A172 (cell line): Measurements from ENCODE around the gene RPLP2. TPM values are rescaled to one million over a fixed set of nuclear protein-coding genes. Genes with fewer than 3 reads are reported as not detected.

Experiments
- DNase-seq: peaks from one replicate; pipeline ENCODE4 v3.0.0-alpha.2; 2015; ENCODE audit warnings: low spot score
- total RNA-seq: library from RNA; depleted of rRNA; stranded (reverse); fragments of >200 nt; shearing (Covaris generic); gene quantifications from 2 replicates; pipeline ENCODE4 v1.2.3, GENCODE V29; 2014

The RPLP2 gene
- total RNA-seq, 1 experiment from 2014 or later: 585 TPM

- no peak for DNase-seq
Observed at GRCh38 chr11:773830-774229, 35.9 kb upstream of the RPLP2 start.

DNA sequence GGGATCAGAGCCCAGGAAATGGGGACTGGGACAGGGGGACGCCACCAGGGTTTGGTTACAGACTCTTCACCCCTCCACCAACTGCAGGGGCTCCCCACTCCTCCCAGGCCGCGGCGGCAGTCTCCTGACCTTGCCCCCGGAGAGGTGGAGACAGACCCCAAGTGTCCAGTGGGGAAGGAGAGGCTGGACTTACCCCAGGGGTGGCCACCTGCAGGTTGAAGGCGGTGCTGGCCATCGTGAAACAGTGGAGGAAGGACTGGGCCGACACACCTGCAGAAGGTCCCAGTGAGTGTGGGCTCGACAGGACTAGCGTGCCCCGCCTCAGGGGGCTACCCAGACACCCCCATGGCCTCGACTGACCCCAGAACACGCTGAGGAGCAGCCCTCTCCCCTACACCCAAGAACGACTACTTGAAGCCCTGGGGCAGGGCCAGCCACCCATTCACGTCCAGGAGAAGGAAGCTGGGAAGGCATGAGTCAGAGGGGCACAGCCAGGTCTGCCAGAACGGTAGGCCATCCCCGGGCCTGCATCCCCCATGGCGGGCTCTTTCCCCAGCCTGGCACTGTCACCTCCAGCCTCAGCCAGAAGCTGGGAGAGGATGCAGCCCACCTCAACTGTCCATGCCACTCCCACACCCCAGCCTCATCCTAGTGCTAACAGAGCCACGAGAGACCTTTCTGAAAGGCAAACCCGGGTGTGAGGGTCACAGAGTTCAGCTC, 34.7 kb upstream of the RPLP2 start:
- peak; percentile 66 for DNase-seq

DNA sequence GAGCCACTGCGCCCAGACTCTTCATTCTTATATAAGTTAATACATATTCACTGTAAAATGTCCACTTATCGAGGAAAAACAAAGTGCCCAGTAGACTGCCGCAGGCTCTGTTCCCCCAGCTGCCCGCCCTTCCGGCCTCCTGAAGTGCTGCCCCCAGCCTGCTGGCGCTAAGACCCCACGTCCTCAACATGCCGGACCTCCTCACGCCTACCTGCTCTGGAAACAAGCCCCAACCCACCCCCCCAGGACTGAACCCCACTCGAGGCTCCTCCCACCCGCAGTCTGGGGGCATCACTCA, 33.6 kb upstream of the RPLP2 start:
- no peak for DNase-seq

DNA sequence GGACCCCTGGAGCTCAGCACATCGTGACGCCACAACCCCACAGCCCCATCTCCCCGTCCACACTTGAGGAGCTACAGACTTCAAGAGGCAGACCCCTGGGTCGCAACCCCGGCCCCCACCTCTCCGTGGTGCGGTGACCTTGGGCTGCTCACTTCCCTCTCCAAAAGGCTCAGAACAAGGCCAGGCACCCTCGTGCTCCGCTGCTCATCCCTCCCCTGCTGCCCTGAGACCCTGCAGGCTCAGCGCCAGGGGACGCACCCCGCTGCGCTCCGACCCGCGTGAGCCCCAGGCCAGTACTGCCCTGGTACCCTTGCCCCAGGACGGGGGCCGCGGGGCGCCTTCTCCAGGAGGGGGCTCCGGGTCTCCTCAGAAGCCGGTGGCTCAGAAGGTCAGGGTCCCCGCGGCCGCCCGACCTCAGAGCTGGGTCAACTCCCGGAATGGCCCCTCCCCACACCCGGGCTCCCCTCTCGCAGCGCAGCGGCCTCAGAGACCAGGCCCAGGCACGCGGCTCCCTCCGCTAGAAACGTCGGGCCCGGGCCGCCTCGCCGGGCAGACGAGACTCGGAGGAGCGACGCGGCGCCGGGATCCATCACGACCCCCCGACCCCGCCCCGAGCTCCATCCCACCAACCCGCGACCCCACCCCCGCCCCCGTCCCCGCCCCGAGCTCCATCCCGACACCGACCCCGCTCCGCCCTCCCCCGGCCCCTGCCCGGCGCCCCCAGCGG, 33.0 kb upstream of the RPLP2 start:
- no peak for DNase-seq

GRCh38 chr11:777288-778255, 32.2 kb upstream of the RPLP2 start, which contains the start of gene GATD1:
Gene GATD1, minus strand, starts transcription at chr11:777487. Its CDS starts 25 bp downstream, at chr11:777462.
- peak; percentile 77 for DNase-seq

GRCh38 chr11:778976-779954, 30.5 kb upstream of the RPLP2 start:
- no peak for DNase-seq

DNA sequence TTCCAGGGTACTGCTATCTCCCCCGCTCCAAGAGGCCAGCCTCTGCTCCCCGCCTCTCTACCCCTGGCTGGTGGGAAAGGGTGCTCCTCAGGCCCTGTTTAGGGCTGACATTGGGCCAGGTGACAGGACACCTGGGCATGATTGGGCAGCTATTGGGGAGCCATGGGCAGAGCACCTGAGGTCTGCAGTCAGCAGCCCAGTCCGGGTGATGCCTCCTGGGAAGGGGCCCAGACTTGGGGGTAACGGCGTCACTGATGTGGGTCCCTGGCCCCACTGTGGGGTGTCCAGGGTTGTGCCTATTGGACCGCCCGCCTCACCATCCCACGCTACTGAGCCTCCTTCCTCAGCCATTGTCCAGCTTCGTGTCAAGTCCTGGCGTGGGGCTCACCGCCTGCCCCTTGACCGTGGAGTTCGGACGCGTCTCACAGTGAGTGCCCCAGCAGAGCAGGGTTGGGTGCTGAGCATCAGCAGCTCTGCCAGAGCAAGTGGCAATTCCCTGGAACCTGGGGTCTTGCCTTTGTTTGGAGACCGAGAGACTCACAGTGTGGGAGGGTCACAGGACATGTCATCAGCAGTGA, 29.7 kb upstream of the RPLP2 start:
- DNase-seq: no peak

DNA sequence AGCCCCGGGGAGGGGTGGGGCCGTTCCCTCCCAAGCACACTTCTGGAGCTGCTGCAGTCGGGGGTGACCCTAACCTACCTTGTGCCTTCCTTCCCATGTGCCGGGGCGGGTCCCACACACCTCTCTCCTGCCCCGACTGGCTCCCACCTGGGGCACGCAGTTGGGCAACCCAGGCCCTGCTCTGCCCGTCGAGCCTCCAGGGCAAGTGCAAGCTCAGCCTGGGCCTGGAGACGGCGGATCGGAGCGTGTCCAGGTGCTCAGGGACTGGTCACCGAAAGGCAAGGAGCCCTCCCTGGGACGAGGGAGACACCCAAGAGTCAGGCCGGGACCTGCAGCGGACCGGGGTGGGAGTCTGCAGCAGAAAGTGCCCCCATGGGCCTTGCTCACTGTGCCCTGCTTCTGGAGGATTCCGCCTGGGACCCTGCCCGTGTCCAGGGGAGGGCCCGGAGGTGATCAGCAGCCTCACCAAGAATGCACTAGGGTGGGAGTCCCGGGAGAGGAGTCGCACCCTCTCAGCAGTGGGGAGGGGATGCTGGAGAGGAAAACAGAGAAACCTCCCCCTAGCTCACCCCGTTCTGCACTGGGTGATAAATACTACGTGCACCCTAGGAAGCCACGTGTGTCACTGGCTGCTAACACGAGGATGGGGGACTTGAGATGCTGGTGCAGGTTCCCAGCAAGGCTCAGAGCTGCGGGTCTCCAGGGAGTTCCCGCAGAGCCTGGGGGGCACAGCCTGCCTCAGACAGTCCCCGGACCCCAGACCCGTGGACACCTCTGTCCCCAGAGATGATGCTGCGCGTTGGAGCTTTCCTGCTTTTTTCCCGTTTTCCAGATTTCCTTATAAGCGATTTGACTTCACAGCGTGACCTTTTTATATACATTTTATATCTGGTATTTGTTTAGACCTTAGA, 27.2 kb upstream of the RPLP2 start:
- no peak for DNase-seq

DNA sequence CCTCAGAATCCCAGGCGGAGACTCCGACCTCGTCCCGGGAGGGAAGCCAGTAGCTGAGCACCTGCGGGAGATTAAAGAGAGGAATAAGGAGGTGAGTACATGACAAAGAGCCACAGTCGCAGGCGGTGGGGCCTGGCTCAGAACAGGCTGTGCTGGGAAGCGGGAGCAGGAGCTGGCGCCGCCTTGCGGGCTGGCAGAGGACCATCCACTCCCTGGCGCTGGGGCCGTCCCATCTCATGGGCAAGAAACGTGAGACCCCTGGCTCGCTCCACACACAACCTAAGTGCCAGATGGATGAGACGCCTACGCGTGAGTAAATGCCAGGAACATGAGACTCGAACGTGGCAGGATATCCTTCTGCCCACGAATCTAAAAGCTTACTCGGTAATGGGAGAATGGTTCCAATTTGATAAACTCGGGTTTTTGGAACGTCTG, 26.2 kb upstream of the RPLP2 start:
- DNase-seq: no peak

DNA sequence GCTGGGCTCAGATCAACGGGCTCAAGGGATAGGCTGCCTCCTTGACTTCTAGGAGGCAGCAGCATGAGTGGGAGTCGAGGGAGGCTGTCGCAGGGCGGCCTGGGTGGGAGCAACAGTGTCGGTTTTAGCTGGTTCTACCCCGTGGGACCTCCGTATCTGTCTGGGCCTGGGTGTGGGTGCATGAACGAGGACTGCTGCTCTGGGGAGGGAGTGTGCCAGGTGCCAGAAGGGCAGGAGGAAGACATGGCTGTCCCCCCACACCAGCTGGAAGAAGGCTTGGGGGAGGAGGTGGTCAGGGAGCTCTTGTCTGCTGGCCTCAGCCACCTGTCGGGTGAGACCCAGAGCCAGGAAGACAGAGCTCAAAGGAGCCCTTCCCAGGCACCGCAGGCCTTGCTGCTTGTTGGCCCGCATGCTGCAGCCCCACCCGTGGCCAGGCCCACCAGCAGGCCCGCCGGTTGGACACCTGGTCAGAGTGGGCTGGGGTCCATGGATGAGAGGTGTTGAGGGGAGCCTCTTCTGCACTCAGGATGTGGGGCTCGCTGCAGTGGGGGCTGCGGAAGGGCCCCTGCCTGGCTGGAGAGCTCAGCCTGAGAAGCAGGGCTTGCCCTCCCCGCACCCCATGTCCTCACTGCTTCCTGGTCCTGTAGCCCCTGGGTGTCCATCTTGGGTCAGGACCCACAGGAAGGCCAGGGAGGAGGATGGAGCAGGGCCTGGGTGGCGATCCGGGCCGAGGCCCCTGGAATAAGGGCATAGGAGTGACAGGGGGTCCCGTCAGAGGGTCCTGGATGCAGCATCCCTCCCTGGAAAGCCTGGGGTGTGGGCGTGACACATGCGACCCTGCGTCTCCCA, 23.3 kb upstream of the RPLP2 start:
- DNase-seq: no peak

- DNase-seq: no peak
Observed at GRCh38 chr11:787084-787675, 22.6 kb upstream of the RPLP2 start.

DNA sequence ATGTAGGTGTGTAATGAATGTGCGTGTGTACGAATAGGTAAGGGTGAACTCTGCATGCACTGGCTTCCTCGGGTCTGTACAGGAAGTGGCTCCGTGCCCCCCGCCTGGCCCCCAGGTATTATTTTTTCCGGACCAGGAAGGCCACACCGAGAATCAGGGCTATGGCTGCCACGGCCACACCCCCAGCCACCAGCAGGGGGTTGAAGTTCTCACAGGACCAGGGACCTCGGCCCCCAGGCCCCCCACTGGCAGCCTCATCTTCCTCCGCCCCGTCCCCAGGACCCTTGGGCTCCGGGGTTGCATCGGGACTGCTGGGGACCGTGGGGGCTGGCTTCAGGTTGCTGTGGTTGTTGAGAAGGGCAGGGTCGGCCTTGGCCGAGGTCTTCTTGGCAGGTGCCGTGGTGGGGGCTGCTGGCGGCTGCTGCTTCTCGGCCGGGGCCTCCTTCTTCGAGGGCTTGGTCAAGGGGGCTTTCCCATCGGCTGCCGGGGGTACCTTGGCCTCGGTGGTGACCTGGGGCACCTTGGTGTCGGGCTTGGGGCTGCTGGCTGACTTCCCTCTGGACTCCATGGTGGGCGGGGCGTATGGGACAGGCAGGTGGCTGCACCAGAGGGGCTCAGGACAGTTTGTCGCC, 21.6 kb upstream of the RPLP2 start:
- DNase-seq: no peak

GRCh38 chr11:788953-789940, 20.5 kb upstream of the RPLP2 start:
- no peak for DNase-seq

DNA sequence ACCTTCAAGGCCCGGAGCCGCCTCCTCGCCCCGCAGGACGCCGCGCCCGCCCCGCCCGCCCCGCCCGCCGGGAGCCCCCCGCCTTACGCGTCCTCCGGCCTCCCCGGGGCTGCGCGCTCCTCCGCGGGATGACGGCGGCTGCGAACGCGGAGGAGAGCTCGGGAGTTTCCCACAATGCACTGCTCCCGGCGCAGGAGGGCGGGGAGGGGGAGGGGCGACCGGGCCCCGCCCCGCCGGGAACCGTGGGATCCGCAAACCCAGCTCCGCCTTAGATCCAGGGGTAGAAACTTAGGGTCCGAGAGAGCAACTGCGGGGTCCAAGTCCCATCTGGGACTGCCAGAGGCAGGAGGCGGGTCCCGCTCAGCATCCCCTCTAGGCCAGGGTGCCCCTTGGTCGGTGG, 19.8 kb upstream of the RPLP2 start, which contains the start of gene CEND1:
Gene CEND1, minus strand, starts transcription at position 148 of the 400 bp plus-strand sequence. CDS start 1,514 bp downstream, outside the sequence.
- no peak for DNase-seq

GRCh38 chr11:790721-791564, 18.8 kb upstream of the RPLP2 start:
- peak; percentile 81 for DNase-seq
